Jurkat, Clone E6-1 (cell line): ENCODE results near the gene TFB2M.
"Not testable (repeated sequence)": the region's sequence is repeated elsewhere in the genome, so short reads cannot be mapped to it uniquely, and the experiment has no call there.

Experiments
- DNase-seq: peaks from one replicate; pipeline ENCODE4 v3.0.0-alpha.2; 2011; ENCODE audit warnings: low read depth, low spot score
- H3K4me3 ChIP-seq: 2 replicates; pipeline ENCODE4 v1.5.1; 2011; ENCODE audit warnings: mild to moderate bottlenecking, low read length, control low read depth, moderate library complexity

The TFB2M gene

GRCh38 chr1:246564839-246565750, 966 bp downstream of the TFB2M start:
- no peak for DNase-seq
- peak overlapping the region; percentile 80 for H3K4me3 ChIP-seq

- H3K4me3 ChIP-seq, DNase-seq: not testable (repeated sequence)
These were observed 5.2 kb downstream of the TFB2M start for GRCh38 chr1:246560833-246561232.

- no peak for DNase-seq
- H3K4me3 ChIP-seq: no peak overlapping the region
These were observed 6.8 kb downstream of the TFB2M start for GRCh38 chr1:246559310-246559709.

GRCh38 chr1:246558041-246558440, 8.0 kb downstream of the TFB2M start:
- DNase-seq: no peak
- H3K4me3 ChIP-seq: no peak overlapping the region

- no peak overlapping the region for H3K4me3 ChIP-seq
- DNase-seq: no peak
These were observed 11.9 kb downstream of the TFB2M start for GRCh38 chr1:246554201-246554600.

- no peak for DNase-seq
- no peak overlapping the region for H3K4me3 ChIP-seq
These were observed 14.0 kb downstream of the TFB2M start for GRCh38 chr1:246552110-246552509.

- no peak for DNase-seq
- no peak overlapping the region for H3K4me3 ChIP-seq
These were observed 15.7 kb downstream of the TFB2M start for GRCh38 chr1:246550402-246550801.

- no peak for DNase-seq
- no peak overlapping the region for H3K4me3 ChIP-seq
These were observed 16.4 kb downstream of the TFB2M start for GRCh38 chr1:246549665-246550064.

GRCh38 chr1:246544001-246544400, 22.1 kb downstream of the TFB2M start:
- no peak overlapping the region for H3K4me3 ChIP-seq
- DNase-seq: no peak

GRCh38 chr1:246540738-246541491, 25.1 kb downstream of the TFB2M start:
- DNase-seq: no peak
- no peak overlapping the region for H3K4me3 ChIP-seq

- no peak overlapping the region for H3K4me3 ChIP-seq
- no peak for DNase-seq
These were observed 28.2 kb downstream of the TFB2M start for GRCh38 chr1:246537887-246538286.

- no peak overlapping the region for H3K4me3 ChIP-seq
- no peak for DNase-seq
These were observed 28.6 kb downstream of the TFB2M start for GRCh38 chr1:246537441-246537840.

GRCh38 chr1:246534114-246534513, 31.9 kb downstream of the TFB2M start:
- no peak overlapping the region for H3K4me3 ChIP-seq
- DNase-seq: no peak

GRCh38 chr1:246533371-246533905, 32.6 kb downstream of the TFB2M start:
- no peak for DNase-seq
- H3K4me3 ChIP-seq: no peak overlapping the region

- H3K4me3 ChIP-seq: no peak overlapping the region
- DNase-seq: peak; percentile 16
These were observed 33.5 kb downstream of the TFB2M start for GRCh38 chr1:246532519-246532918.

- no peak overlapping the region for H3K4me3 ChIP-seq
- DNase-seq: no peak
These were observed 35.6 kb downstream of the TFB2M start for GRCh38 chr1:246530482-246530881.

GRCh38 chr1:246528933-246529731, 36.9 kb downstream of the TFB2M start:
- no peak overlapping the region for H3K4me3 ChIP-seq
- DNase-seq: no peak

GRCh38 chr1:246527402-246528088, 38.5 kb downstream of the TFB2M start:
- DNase-seq: no peak
- H3K4me3 ChIP-seq: no peak overlapping the region

- no peak for DNase-seq
- H3K4me3 ChIP-seq: no peak overlapping the region
These were observed 39.1 kb downstream of the TFB2M start for GRCh38 chr1:246526915-246527314.
